ENCODE data around the gene CCDC124.
"Not testable (repeated sequence)": the region's sequence is repeated elsewhere in the genome, so short reads cannot be mapped to it uniquely, and the experiment has no call there.

Gene CCDC124

DNA sequence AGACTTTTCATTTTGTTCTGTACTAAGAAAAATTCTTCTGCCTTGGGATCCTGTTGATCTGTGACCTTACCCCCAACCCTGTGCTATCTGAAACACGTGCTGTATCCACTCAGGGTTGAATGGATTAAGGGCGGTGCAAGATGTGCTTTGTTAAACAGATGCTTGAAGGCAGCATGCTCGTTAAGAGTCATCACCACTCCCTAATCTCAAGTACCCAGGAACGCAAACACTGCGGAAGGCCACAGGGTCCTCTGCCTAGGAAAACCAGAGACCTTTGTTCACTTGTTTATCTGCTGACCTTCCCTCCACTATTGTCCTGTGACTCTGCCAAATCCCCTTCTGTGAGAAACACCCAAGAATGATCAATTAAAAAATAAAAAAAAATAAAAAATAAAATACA is 13.7 kb upstream of the CCDC124 start:
- not testable (repeated sequence) for H3K4me1 Mint-ChIP-seq (ENCODE audit: low read depth); H3K36me3 Mint-ChIP-seq (ENCODE audit: low read depth); H3K9me3 Mint-ChIP-seq; H3K4me3 Mint-ChIP-seq; H3K27ac Mint-ChIP-seq; DNase-seq
- peaks cover 15% of the 10 kb centered on the region for H3K27me3 Mint-ChIP-seq

GRCh38 chr19:17920527-17920926 is 12.3 kb upstream of the CCDC124 start:
- H3K4me3 Mint-ChIP-seq = no peak overlapping the region
- no peak for DNase-seq
- H3K4me1 Mint-ChIP-seq (ENCODE audit: low read depth) = no peaks in the 10 kb centered on the region
- peaks cover 15% of the 10 kb centered on the region for H3K27me3 Mint-ChIP-seq
- no peaks in the 10 kb centered on the region for H3K36me3 Mint-ChIP-seq (ENCODE audit: low read depth)
- no peaks in the 10 kb centered on the region for H3K9me3 Mint-ChIP-seq
- no peak overlapping the region for H3K27ac Mint-ChIP-seq

- no peaks in the 10 kb centered on the region for H3K4me1 Mint-ChIP-seq (ENCODE audit: low read depth)
- H3K27me3 Mint-ChIP-seq = peaks cover 7% of the 10 kb centered on the region
- H3K27ac Mint-ChIP-seq = no peak overlapping the region
- no peaks in the 10 kb centered on the region for H3K9me3 Mint-ChIP-seq
- no peaks in the 10 kb centered on the region for H3K36me3 Mint-ChIP-seq (ENCODE audit: low read depth)
- no peak for DNase-seq
- H3K4me3 Mint-ChIP-seq = no peak overlapping the region
These were observed 10.7 kb upstream of the CCDC124 start for GRCh38 chr19:17922138-17922537.

DNA sequence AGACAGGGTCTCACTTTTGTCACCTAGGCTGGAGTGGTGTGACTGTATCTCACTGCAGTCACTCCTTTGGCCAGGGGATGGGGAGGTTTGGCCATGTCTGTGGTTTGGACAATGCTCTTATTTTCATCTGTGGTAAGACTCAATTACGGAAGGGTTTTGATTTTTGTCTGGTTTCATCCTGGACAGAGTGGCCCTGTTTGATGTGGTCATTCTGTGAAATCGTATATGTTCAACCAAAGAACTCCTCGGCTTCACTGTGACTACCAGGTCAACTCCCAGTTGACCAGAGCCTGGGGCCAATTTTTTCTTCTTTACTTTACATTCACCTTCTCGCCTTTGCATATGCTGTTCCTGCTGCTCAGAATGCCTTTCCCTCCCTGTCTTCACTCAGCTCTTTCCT is 6.8 kb upstream of the CCDC124 start:
- Mint-ChIP-seq H3K9me3 (no peaks in the 10 kb centered on the region), H3K36me3 (ENCODE audit: low read depth) (no peaks in the 10 kb centered on the region), H3K4me1 (ENCODE audit: low read depth) (peaks cover 6% of the 10 kb centered on the region), H3K27me3 (no peaks in the 10 kb centered on the region), H3K4me3 (no peak overlapping the region), H3K27ac (no peak overlapping the region)
- no peak for DNase-seq

DNA sequence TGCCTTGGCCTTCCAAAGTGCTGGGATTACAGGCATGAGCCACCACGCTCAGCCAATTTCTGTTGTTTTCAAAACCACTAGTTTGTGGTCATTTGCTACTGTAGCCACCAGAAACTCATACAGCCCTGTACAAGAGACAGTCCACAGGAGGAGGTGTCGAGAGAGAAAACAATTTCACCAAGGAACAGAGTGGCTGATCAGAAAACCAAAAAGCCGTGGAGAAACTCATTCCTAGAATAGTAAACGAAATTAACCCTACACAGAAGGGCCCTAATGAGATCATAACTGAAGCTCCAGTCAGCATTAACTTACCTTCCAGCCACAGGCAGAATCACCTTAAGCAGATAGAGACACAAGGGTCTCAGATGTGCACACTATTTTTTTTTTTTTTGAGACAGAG is 3.8 kb upstream of the CCDC124 start:
- Mint-ChIP-seq H3K9me3 (no peaks in the 10 kb centered on the region), H3K27ac (peak overlapping the region; percentile 40), H3K27me3 (no peaks in the 10 kb centered on the region), H3K36me3 (ENCODE audit: low read depth) (peaks cover 8% of the 10 kb centered on the region), H3K4me3 (no peak overlapping the region), H3K4me1 (ENCODE audit: low read depth) (peaks cover 23% of the 10 kb centered on the region)
- DNase-seq = no peak

DNA sequence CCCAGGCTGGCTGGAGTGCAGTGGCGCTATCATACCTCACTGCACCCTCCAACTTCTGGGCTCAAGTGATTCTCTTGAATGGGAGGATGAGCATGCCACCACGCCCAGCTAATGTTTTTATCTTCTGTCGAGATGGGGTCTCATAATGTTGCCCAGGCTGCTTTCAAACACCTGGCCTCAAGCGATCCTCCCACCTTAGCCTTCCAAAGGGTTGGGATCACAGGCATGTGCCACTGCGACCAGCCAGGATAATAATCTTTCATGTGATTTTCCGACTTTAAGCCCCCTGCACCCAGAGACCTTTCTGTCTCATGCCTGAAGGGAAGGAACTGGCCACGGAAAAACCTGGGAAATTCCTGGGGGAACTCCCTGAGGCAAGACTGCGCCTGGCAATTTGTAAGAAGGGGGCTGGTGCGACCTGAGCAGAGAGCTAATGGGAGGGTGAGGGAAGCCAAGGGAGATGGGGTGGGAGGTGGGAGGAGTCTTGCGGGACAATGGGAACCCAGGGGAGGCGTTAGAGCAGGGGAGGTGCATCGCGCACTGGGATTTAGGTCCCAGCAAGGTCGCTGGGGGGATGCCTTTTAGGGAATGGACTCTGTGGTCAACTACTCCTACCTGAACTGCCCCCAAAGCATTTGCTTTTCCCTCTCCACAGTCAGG is 1.2 kb upstream of the CCDC124 start:
- DNase-seq = peak; percentile 43
- no peaks in the 10 kb centered on the region for H3K27me3 Mint-ChIP-seq
- H3K4me3 Mint-ChIP-seq = peak overlapping the region; percentile 88
- peaks cover 22% of the 10 kb centered on the region for H3K36me3 Mint-ChIP-seq (ENCODE audit: low read depth)
- peaks cover 25% of the 10 kb centered on the region for H3K4me1 Mint-ChIP-seq (ENCODE audit: low read depth)
- H3K9me3 Mint-ChIP-seq = no peaks in the 10 kb centered on the region
- peak overlapping the region; percentile 47 for H3K27ac Mint-ChIP-seq

GRCh38 chr19:17933414-17934129 is 757 bp downstream of the CCDC124 start:
- Mint-ChIP-seq H3K4me1 (ENCODE audit: low read depth) (peaks cover 37% of the 10 kb centered on the region), H3K36me3 (ENCODE audit: low read depth) (peaks cover 39% of the 10 kb centered on the region), H3K9me3 (no peaks in the 10 kb centered on the region), H3K27ac (peak overlapping the region; percentile 99), H3K4me3 (peak overlapping the region; percentile 88), H3K27me3 (no peaks in the 10 kb centered on the region)
- no peak for DNase-seq

- H3K4me3 Mint-ChIP-seq = no peak overlapping the region
- H3K27ac Mint-ChIP-seq = no peak overlapping the region
- DNase-seq = no peak
- no peaks in the 10 kb centered on the region for H3K9me3 Mint-ChIP-seq
- no peaks in the 10 kb centered on the region for H3K27me3 Mint-ChIP-seq
- H3K4me1 Mint-ChIP-seq (ENCODE audit: low read depth) = peaks cover 30% of the 10 kb centered on the region
- H3K36me3 Mint-ChIP-seq (ENCODE audit: low read depth) = peaks cover 64% of the 10 kb centered on the region
These were observed 3.6 kb downstream of the CCDC124 start for GRCh38 chr19:17936379-17936778.

DNA sequence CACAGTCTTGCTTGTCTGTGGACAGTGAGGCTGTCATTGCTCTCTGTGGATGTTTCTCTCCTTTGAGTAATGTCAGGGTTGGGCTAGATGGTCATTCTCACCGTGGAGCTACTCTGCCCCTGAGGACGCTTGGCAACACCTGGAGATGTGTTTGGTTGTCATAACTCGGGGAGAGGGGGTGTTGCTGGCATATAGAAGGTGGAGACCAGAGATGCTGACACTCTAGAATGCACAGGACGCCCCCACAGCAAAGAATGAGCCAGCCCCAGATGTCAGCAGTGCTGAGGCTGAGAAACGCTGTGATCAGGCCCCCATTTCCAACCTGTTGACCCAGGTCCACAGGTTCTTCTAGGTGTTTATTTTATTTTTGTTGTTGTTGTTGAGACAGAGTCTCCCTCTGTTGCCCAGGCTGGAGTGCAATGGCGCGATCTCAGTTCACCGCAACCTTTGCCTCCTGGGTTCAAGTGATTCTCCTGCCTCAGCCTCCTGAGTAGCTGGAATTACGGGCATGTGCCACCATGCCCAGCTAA is 4.6 kb downstream of the CCDC124 start:
- Mint-ChIP-seq H3K36me3 (ENCODE audit: low read depth) (peaks cover 73% of the 10 kb centered on the region), H3K9me3 (no peaks in the 10 kb centered on the region), H3K4me1 (ENCODE audit: low read depth) (peaks cover 21% of the 10 kb centered on the region), H3K27me3 (no peaks in the 10 kb centered on the region), H3K4me3 (no peak overlapping the region), H3K27ac (no peak overlapping the region)
- DNase-seq = no peak

DNA sequence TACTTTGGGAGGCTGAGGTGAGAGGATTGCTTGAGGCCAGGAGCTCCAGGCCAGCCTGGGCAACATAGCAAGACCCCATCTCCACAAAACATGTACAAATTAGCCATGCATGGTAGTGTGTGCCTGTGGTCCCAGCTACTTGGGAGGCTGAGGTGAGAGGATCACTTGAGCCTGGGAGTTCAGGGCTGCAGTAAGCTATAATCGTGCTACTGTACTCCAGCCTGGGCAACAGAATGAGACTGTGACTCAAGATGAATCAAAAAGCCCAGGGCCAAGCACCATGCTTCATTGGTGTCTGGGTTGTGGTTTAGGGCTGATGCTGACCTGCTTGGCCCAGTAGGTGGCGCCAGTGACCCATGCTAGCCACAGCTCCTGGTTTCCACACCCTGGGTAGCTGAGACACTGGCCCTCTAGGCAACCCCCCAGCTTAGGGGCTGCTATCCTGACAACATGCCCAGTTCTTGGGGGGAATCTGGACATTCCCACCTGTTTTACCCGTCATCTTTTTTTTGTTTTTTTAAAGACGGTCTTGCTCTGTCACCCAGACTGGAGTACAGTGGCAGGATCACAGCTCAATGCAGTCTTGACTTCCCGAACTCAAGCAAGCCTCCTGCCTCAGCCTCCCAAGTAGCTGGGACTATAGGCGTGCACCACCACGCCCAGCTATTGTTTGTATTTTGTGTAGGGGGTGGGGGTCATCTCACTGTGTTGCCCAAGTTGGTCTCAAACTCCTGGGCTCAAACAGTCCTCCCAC is 5.5 kb downstream of the CCDC124 start:
- H3K27me3 Mint-ChIP-seq = no peaks in the 10 kb centered on the region
- peaks cover 71% of the 10 kb centered on the region for H3K36me3 Mint-ChIP-seq (ENCODE audit: low read depth)
- no peak overlapping the region for H3K27ac Mint-ChIP-seq
- peak; percentile 88 for DNase-seq
- H3K4me1 Mint-ChIP-seq (ENCODE audit: low read depth) = peaks cover 20% of the 10 kb centered on the region
- no peak overlapping the region for H3K4me3 Mint-ChIP-seq
- H3K9me3 Mint-ChIP-seq = no peaks in the 10 kb centered on the region

GRCh38 chr19:17942181-17942580 is 9.4 kb downstream of the CCDC124 start:
- Mint-ChIP-seq H3K4me1 (ENCODE audit: low read depth) (peaks cover 22% of the 10 kb centered on the region), H3K27ac (no peak overlapping the region), H3K27me3 (no peaks in the 10 kb centered on the region), H3K9me3 (no peaks in the 10 kb centered on the region), H3K4me3 (no peak overlapping the region), H3K36me3 (ENCODE audit: low read depth) (peaks cover 66% of the 10 kb centered on the region)
- DNase-seq = no peak

- Mint-ChIP-seq H3K27me3 (no peaks in the 10 kb centered on the region), H3K27ac (no peak overlapping the region), H3K4me3 (no peak overlapping the region), H3K9me3 (no peaks in the 10 kb centered on the region), H3K4me1 (ENCODE audit: low read depth) (peaks cover 22% of the 10 kb centered on the region), H3K36me3 (ENCODE audit: low read depth) (peaks cover 61% of the 10 kb centered on the region)
- no peak for DNase-seq
These were observed 9.9 kb downstream of the CCDC124 start for GRCh38 chr19:17942582-17943273.

GRCh38 chr19:17943274-17944221 is 10.7 kb downstream of the CCDC124 start:
- peaks cover 53% of the 10 kb centered on the region for H3K36me3 Mint-ChIP-seq (ENCODE audit: low read depth)
- H3K4me3 Mint-ChIP-seq = no peak overlapping the region
- DNase-seq = no peak
- no peaks in the 10 kb centered on the region for H3K27me3 Mint-ChIP-seq
- H3K27ac Mint-ChIP-seq = no peak overlapping the region
- H3K4me1 Mint-ChIP-seq (ENCODE audit: low read depth) = peaks cover 16% of the 10 kb centered on the region
- H3K9me3 Mint-ChIP-seq = no peaks in the 10 kb centered on the region
